Measurements from ENCODE around the gene INCENP.

Gene INCENP

DNA sequence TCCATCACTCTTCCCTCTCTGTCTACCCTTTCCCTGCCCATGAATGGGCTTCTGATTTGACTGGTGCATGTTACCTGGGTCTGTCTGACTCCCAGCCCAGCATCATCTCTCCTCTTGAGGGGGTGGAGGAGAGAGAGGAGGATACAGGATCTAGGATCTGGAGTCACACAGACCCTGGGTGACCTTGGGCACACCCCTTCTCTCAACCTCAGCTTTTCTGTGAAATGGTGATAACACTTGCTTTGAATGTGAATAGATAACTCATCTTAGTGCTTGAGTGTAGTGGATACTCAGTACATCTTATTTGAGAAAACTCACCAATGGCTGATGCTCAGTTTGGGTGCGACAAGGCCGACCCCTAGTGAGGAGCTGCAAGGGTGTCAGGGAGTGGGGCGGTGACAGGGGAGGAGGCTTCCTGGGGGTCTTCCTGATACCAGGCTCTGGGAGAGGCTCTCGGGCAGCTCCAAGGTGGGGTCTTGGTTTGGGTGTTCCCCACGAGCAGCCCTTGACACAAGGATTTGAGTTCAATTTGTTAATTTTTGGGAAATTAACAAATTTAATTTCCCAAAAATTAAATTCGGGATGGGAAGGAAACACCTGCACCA, 9.0 kb downstream of the INCENP start:
- POLR2A ChIA-PET: no interaction called here
- TF ChIP-seq, protein P1, sequence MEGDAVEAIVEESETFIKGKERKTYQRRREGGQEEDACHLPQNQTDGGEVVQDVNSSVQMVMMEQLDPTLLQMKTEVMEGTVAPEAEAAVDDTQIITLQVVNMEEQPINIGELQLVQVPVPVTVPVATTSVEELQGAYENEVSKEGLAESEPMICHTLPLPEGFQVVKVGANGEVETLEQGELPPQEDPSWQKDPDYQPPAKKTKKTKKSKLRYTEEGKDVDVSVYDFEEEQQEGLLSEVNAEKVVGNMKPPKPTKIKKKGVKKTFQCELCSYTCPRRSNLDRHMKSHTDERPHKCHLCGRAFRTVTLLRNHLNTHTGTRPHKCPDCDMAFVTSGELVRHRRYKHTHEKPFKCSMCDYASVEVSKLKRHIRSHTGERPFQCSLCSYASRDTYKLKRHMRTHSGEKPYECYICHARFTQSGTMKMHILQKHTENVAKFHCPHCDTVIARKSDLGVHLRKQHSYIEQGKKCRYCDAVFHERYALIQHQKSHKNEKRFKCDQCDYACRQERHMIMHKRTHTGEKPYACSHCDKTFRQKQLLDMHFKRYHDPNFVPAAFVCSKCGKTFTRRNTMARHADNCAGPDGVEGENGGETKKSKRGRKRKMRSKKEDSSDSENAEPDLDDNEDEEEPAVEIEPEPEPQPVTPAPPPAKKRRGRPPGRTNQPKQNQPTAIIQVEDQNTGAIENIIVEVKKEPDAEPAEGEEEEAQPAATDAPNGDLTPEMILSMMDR (IDR thresholded peaks at IDR 0.05; ENCODE audit: control extremely low read depth, extremely low read depth, low read depth, missing control alignments): no peak
- CTCF ChIA-PET: interaction anchor here (1.6 kb wide), 2 partner anchors 51 to 185 kb away, joined by 4 to 5 read pairs; no protein-coding TSS in a partner anchor
- DNase-seq (ENCODE audit: extremely low spot score): no peak

GRCh38 chr11:62133328-62134065, 9.7 kb downstream of the INCENP start:
- POLR2A ChIA-PET: no interaction called here
- CTCF ChIA-PET: interaction anchor here (1.2 to 2.3 kb wide), 4 partner anchors 14 to 158 kb away, joined by 3 to 10 read pairs (median 4); no protein-coding TSS in a partner anchor
- TF ChIP-seq, protein P1 (IDR thresholded peaks at IDR 0.05; ENCODE audit: control extremely low read depth, extremely low read depth, low read depth, missing control alignments): no peak

DNA sequence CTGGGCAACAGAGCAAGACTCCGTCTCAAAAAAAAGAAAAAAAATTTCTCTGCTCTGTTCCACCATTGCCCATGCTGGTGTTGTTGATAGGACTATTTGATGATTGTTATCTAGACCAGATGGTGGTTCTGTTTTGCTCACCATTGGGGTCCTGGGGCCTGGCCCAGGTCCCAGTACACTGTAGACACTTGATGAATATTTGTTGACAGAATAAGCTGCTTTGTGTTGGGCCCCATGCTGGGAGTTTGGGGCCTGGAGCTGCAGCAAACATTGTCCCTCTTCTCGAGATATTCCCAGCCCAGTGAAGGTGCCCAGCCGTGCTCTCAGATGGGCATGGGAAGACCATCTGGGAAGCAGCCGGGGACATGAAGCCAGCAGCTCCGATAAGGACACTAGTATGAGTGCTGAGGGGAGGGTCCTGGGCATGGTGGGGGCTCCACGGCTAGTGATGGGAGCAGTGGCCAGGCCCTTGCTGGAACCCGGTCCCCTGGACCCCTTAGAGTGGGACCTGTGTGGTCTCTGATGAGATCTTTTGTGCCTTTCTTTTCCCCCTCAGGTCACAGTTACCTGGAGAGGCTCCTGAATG, 13.6 kb downstream of the INCENP start:
- TF ChIP-seq, protein P1 (IDR thresholded peaks at IDR 0.05; ENCODE audit: control extremely low read depth, extremely low read depth, low read depth, missing control alignments): no peak
- ChIA-PET POLR2A (no interaction called here), CTCF (no interaction called here)
- no peak for DNase-seq (ENCODE audit: extremely low spot score)

More at GRCh38 chr11:62133328-62134065, 9.7 kb downstream of the INCENP start:
- DNase-seq (ENCODE audit: extremely low spot score): no peak

GRCh38 chr11:62137881-62138629, 14.2 kb downstream of the INCENP start:
- no peak for DNase-seq (ENCODE audit: extremely low spot score)
- POLR2A ChIA-PET: no interaction called here
- TF ChIP-seq, protein P1 (IDR thresholded peaks at IDR 0.05; ENCODE audit: control extremely low read depth, extremely low read depth, low read depth, missing control alignments): no peak
- CTCF ChIA-PET: interaction anchor here (1.2 to 2.1 kb wide), 4 partner anchors 9 to 390 kb away, joined by 3 to 9 read pairs (median 4); no protein-coding TSS in a partner anchor

DNA sequence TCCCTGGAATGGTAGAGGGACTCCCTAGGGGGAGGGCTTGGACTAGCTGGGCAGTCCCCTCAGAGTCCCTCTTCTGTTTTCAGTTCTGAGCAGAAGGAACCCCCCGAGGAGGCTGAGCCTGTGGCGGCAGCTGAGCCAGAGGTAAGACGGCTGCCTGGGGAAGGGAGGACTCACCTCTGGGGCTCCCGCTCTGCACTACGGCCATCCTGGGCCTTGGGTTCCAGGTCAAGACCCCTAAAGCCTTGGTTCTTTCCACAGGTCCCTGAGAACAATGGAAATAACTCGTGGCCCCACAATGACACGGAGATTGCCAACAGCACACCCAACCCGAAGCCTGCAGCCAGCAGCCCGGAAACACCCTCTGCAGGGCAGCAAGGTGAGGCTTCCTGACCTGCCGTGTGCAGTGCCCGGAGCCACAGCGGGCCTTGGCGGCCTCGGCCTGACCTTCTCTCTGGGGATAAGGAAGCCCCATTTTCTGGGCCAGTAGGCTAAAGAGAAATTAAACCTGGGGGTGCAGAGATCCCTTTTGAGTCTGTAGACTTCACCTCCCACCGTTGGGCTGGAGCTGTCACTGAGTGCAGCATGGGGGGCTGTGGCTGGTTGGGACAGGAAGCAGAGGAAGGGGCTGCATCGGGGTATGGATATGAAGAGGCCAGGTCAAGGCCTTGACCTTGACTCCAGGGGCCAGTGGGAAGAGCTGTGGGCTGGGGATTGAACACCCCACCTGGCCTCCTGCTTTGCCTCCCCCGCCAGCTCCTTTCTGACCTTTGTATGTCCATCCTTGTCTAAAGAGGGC, 15.0 kb downstream of the INCENP start:
- POLR2A ChIA-PET: no interaction called here
- CTCF ChIA-PET: interaction anchor here (1.0 to 2.1 kb wide), 7 partner anchors 8 to 391 kb away, joined by 3 to 9 read pairs (median 4); no protein-coding TSS in a partner anchor
- no peak for DNase-seq (ENCODE audit: extremely low spot score)
- TF ChIP-seq, protein P1 (IDR thresholded peaks at IDR 0.05; ENCODE audit: control extremely low read depth, extremely low read depth, low read depth, missing control alignments): no peak

Data from GM10248 (cell line).